Omental fat pad (tissue), 4 donors: ENCODE results near the gene TMEM271. TPM values are rescaled to one million over a fixed set of nuclear protein-coding genes. Genes with fewer than 3 reads are reported as not detected.

Source experiments
- ATAC-seq: fragments of 150-250 bp; one replicate; pipeline ENCODE4 v1.9.1; 2016; ENCODE audit warnings: mild to moderate bottlenecking, moderate library complexity; ENCODE audit not compliant: low FRiP score
- DNase-seq: peaks from one replicate; pipeline ENCODE4 v3.0.0-alpha.2; 2019; ENCODE audit warnings: low spot score
- CTCF ChIP-seq, 3 donors: fragments of 450-650 bp; IDR thresholded peaks; one replicate each; pipeline ENCODE4 v1.5.1; 2016 to 2017; ENCODE audit warnings: antibody characterized with exemption in 3 of 3, mild to moderate bottlenecking in 3 of 3, moderate library complexity in 2 of 3
- total RNA-seq, 4 donors: library from RNA; depleted of rRNA; stranded (reverse); fragments of >200 nt; gene quantifications; one replicate each; pipeline ENCODE4 v1.1.0, GENCODE V29; 2016

TMEM271 gene
- total RNA-seq, 4 donors from 2014 or later: not detected

GRCh38 chr4:577499-578450 is 1.7 kb upstream of the TMEM271 start:
- DNase-seq: no peak
- no peak for ATAC-seq
- no peak for TF ChIP-seq CTCF (IDR thresholded peaks at IDR 0.05)

GRCh38 chr4:576991-577498 is 950 bp upstream of the TMEM271 start:
- no peak for TF ChIP-seq CTCF (IDR thresholded peaks at IDR 0.05)
- no peak for DNase-seq
- ATAC-seq: no peak

GRCh38 chr4:575281-576141 is 584 bp downstream of the TMEM271 start:
- ATAC-seq (no peak), DNase-seq (no peak)
- TF ChIP-seq CTCF (IDR thresholded peaks at IDR 0.05): no peak

- TF ChIP-seq CTCF (IDR thresholded peaks at IDR 0.05): no peak
- DNase-seq: no peak
- ATAC-seq: no peak
Observed at GRCh38 chr4:574346-575161, 1.5 kb downstream of the TMEM271 start.

GRCh38 chr4:573122-573892 is 2.8 kb downstream of the TMEM271 start:
- ATAC-seq (no peak), DNase-seq (no peak)
- TF ChIP-seq CTCF (IDR thresholded peaks at IDR 0.05): no peak

GRCh38 chr4:572594-572993 is 3.5 kb downstream of the TMEM271 start:
- no peak for DNase-seq
- TF ChIP-seq CTCF (IDR thresholded peaks at IDR 0.05): no peak
- no peak for ATAC-seq
